ENCODE results near the gene IQGAP3. TPM values are rescaled to one million over a fixed set of nuclear protein-coding genes. Genes with fewer than 3 reads are reported as not detected.

IQGAP3 gene
- total and polyA plus RNA-seq, 2 experiments from 2014 or later = 11.9 to 31.8 TPM

- H3K9me3 Mint-ChIP-seq = no peaks in the 10 kb centered on the region
- DNase-seq (ENCODE audit: low spot score) (no peak), ATAC-seq (no peak)
- no peak overlapping the region for H3K27ac Mint-ChIP-seq
- H3K36me3 ChIP-seq (ENCODE audit: insufficient read depth) = no peaks in the 10 kb centered on the region
- H3K27me3 Mint-ChIP-seq (ENCODE audit: insufficient read depth, low read depth, poor library complexity) = peaks cover 6% of the 10 kb centered on the region
- no peak overlapping the region for H3K27ac ChIP-seq (ENCODE audit: low read depth)
- H4K20me1 ChIP-seq (replicated peaks; ENCODE audit: insufficient read depth) = no peaks in the 10 kb centered on the region; the same call in 1 of the 2 replicates
- no peak overlapping the region for H3K4me2 ChIP-seq
- no peak overlapping the region for H3K4me3 Mint-ChIP-seq
- peaks cover 22% of the 10 kb centered on the region for H3K4me1 Mint-ChIP-seq
- no peaks in the 10 kb centered on the region for H3K79me2 ChIP-seq (replicated peaks; ENCODE audit: insufficient read depth)
- no peaks in the 10 kb centered on the region for H3F3A ChIP-seq (replicated peaks; ENCODE audit: low read depth)
- no peaks in the 10 kb centered on the region for H3K9me2 ChIP-seq (ENCODE audit: insufficient read depth)
- no peak overlapping the region for H2AFZ ChIP-seq
- no peak for TF ChIP-seq POLR2AphosphoS5 (IDR thresholded peaks at IDR 0.05; ENCODE audit: low read depth)
- TF ChIP-seq NANOG (IDR thresholded peaks at IDR 0.05; ENCODE audit: borderline replicate concordance) = no peak
- H3K4me3 ChIP-seq = no peak overlapping the region
- peaks cover 19% of the 10 kb centered on the region; the same call in 1 of the 2 replicates for H3K4me1 ChIP-seq (ENCODE audit: insufficient read depth)
- H3K27me3 ChIP-seq (ENCODE audit: insufficient read depth) = no peaks in the 10 kb centered on the region
- H3K36me3 Mint-ChIP-seq (ENCODE audit: low read depth) = peaks cover 44% of the 10 kb centered on the region
Measured at GRCh38 chr1:156527584-156527983, 44.8 kb downstream of the IQGAP3 start.

GRCh38 chr1:156525856-156526489 lies 46.4 kb downstream of the IQGAP3 start:
- Histone ChIP-seq H3K27ac (ENCODE audit: low read depth) (peak overlapping the region; percentile 52; the same call in 1 of the 2 replicates), H3K4me1 (ENCODE audit: insufficient read depth) (peaks cover 19% of the 10 kb centered on the region; the same call in 1 of the 2 replicates), H3K4me3 (peak overlapping the region; percentile 21; the same call in 1 of the 2 replicates), H3K4me2 (peak overlapping the region; percentile 42), H3K27me3 (ENCODE audit: insufficient read depth) (no peaks in the 10 kb centered on the region), H3K9me2 (ENCODE audit: insufficient read depth) (no peaks in the 10 kb centered on the region), H3K79me2 (replicated peaks; ENCODE audit: insufficient read depth) (no peaks in the 10 kb centered on the region), H3F3A (replicated peaks; ENCODE audit: low read depth) (no peaks in the 10 kb centered on the region), H4K20me1 (replicated peaks; ENCODE audit: insufficient read depth) (no peaks in the 10 kb centered on the region; the same call in 1 of the 2 replicates), H2AFZ (no peak overlapping the region), H3K36me3 (ENCODE audit: insufficient read depth) (no peaks in the 10 kb centered on the region)
- H3K27me3 Mint-ChIP-seq (ENCODE audit: insufficient read depth, low read depth, poor library complexity) = peaks cover 6% of the 10 kb centered on the region
- peaks cover 22% of the 10 kb centered on the region for H3K4me1 Mint-ChIP-seq
- DNase-seq (ENCODE audit: low spot score) (peak; percentile 65), ATAC-seq (peak; percentile 97)
- H3K9me3 Mint-ChIP-seq = no peaks in the 10 kb centered on the region
- H3K36me3 Mint-ChIP-seq (ENCODE audit: low read depth) = peaks cover 36% of the 10 kb centered on the region
- peak overlapping the region; percentile 42; the same call in 1 of the 3 replicates for H3K4me3 Mint-ChIP-seq
- H3K27ac Mint-ChIP-seq = peak overlapping the region; percentile 22; the same call in 1 of the 2 replicates
- TF ChIP-seq ZNF462 (CRISPR knock-in tag; IDR thresholded peaks at IDR 0.05) (0 out of 2 replicates have a peak, but pooled peaks have one; percentile 23), ETS1 (IDR thresholded peaks at IDR 0.05) (no peak)

All from GM23338 (cell line).